Measurements from ENCODE around the gene TNFRSF6B.

TNFRSF6B gene

GRCh38 chr20:63698739-63699465 lies 2.5 kb downstream of the TNFRSF6B start:
- no peak for DNase-seq

- DNase-seq: no peak
These were observed 3.2 kb downstream of the TNFRSF6B start for GRCh38 chr20:63699466-63700198.

- DNase-seq: no peak
These were observed 4.0 kb downstream of the TNFRSF6B start for GRCh38 chr20:63700199-63701050.

- no peak for DNase-seq
These were observed 4.5 kb downstream of the TNFRSF6B start for GRCh38 chr20:63701051-63701328.

- no peak for DNase-seq
These were observed 5.0 kb downstream of the TNFRSF6B start for GRCh38 chr20:63701329-63702035.

GRCh38 chr20:63702036-63702665 lies 5.7 kb downstream of the TNFRSF6B start:
- DNase-seq: no peak

GRCh38 chr20:63702751-63703470 lies 6.5 kb downstream of the TNFRSF6B start:
- no peak for DNase-seq

- no peak for DNase-seq
These were observed 7.1 kb downstream of the TNFRSF6B start for GRCh38 chr20:63703471-63703975.

GRCh38 chr20:63703976-63704748 lies 7.7 kb downstream of the TNFRSF6B start:
- DNase-seq: no peak

- no peak for DNase-seq
These were observed 8.3 kb downstream of the TNFRSF6B start for GRCh38 chr20:63704749-63705117.

- DNase-seq: no peak
These were observed 9.0 kb downstream of the TNFRSF6B start for GRCh38 chr20:63705232-63706026.

GRCh38 chr20:63706027-63706695 lies 9.7 kb downstream of the TNFRSF6B start:
- no peak for DNase-seq

- peak; percentile 69 for DNase-seq
These were observed 10.6 kb downstream of the TNFRSF6B start for GRCh38 chr20:63706852-63707557.

- peak; percentile 96 for DNase-seq
These were observed 11.3 kb downstream of the TNFRSF6B start, which contains the start of the genes ARFRP1 and ZGPAT for GRCh38 chr20:63707558-63708300. Gene ARFRP1 (minus strand): TSS chr20:63707976. CDS start chr20:63707091, 885 bp downstream. Gene ZGPAT (plus strand): TSS chr20:63708039. CDS start chr20:63708581, 542 bp downstream.

GRCh38 chr20:63708301-63709148 lies 12.1 kb downstream of the TNFRSF6B start:
- peak; percentile 39 for DNase-seq

GRCh38 chr20:63709149-63709527 lies 12.7 kb downstream of the TNFRSF6B start:
- no peak for DNase-seq

Measured in hematopoietic multipotent progenitor cell treated with erythropoietin and hydrocortisone succinate and interleukin-3 and kit ligand, for 4 days (in vitro differentiated cells).